ENCODE measurements around the gene TOMT.

Gene TOMT

GRCh38 chr11:72088076-72088808 lies 17.5 kb upstream of the TOMT start:
- no peak for DNase-seq

- DNase-seq: peak; percentile 56
Observed at GRCh38 chr11:72091292-72091691, 14.4 kb upstream of the TOMT start.

- no peak for DNase-seq
Observed at GRCh38 chr11:72098741-72099140, 7.0 kb upstream of the TOMT start.

- no peak for DNase-seq
Observed at GRCh38 chr11:72100009-72100408, 5.7 kb upstream of the TOMT start.

- DNase-seq: no peak
Observed at GRCh38 chr11:72100462-72100861, 5.3 kb upstream of the TOMT start.

- no peak for DNase-seq
Observed at GRCh38 chr11:72102162-72102561, 3.6 kb upstream of the TOMT start.

- DNase-seq: no peak
Observed at GRCh38 chr11:72102631-72102945, 3.1 kb upstream of the TOMT start.

- DNase-seq: peak; percentile 95
Observed at GRCh38 chr11:72102946-72103753, 2.6 kb upstream of the TOMT start, which contains the start of gene LAMTOR1. Gene LAMTOR1 (minus strand): TSS chr11:72103297. CDS start chr11:72103224, 73 bp downstream.

- DNase-seq: peak; percentile 8
Observed at GRCh38 chr11:72103754-72104167, 2.0 kb upstream of the TOMT start.

- no peak for DNase-seq
Observed at GRCh38 chr11:72111300-72112142, 5.8 kb downstream of the TOMT start.

- peak; percentile 91 for DNase-seq
Observed at GRCh38 chr11:72112143-72112977, 6.6 kb downstream of the TOMT start, which contains the start of gene ANAPC15. Gene ANAPC15 (minus strand): TSS chr11:72112695. CDS start chr11:72111276, 1,419 bp downstream.

GRCh38 chr11:72112978-72113808 lies 7.5 kb downstream of the TOMT start:
- DNase-seq: no peak

- DNase-seq: no peak
Observed at GRCh38 chr11:72114570-72114969, 8.8 kb downstream of the TOMT start.

- no peak for DNase-seq
Observed at GRCh38 chr11:72116019-72116755, 10.5 kb downstream of the TOMT start.

GRCh38 chr11:72119198-72119597 lies 13.5 kb downstream of the TOMT start:
- DNase-seq: no peak

GRCh38 chr11:72120930-72121329 lies 15.2 kb downstream of the TOMT start:
- no peak for DNase-seq

GRCh38 chr11:72122607-72123006 lies 16.9 kb downstream of the TOMT start:
- no peak for DNase-seq

GRCh38 chr11:72123117-72123653 lies 17.5 kb downstream of the TOMT start:
- DNase-seq: no peak

- no peak for DNase-seq
Observed at GRCh38 chr11:72124046-72124445, 18.3 kb downstream of the TOMT start.

GRCh38 chr11:72125956-72126355 lies 20.2 kb downstream of the TOMT start:
- no peak for DNase-seq

Measured in T-helper 9 cell (primary cell).